GM21390 (cell line): ENCODE measurements around the gene CELF2.

Experiments
- ATAC-seq: cut with Tn5 transposase; IDR thresholded peaks from one replicate; pipeline ENCODE4 v1.9.1; 2021; ENCODE audit not compliant: unreplicated experiment

CELF2 gene

DNA sequence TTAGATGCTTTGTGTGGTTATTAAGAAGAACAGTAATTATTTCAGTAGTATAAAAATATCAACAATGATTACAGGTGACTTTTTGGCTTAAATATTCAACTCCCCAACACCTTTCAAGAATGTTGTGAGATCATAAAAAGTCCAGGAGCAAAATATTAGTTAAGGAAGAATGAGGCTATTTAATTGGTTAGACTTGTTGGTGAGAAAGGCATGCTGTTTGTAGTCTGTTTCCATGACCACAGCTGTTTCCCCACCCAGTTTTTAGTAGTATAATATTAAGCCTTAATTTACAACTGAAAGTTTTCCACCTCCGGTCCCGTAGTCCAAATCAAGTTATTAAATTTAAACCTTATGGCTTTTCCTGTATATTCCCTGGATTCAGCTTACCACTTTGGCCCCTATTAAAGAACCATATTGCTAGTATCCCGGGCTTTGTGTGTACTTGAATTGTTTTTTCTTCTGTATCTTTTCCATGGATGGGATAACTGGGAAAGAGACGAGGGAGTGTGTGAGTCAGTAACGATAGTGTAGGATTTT, 133.3 kb downstream of the CELF2 start:
- ATAC-seq: no peak

- no peak for ATAC-seq
These were observed 135.1 kb downstream of the CELF2 start for GRCh38 chr10:11152801-11153200.

DNA sequence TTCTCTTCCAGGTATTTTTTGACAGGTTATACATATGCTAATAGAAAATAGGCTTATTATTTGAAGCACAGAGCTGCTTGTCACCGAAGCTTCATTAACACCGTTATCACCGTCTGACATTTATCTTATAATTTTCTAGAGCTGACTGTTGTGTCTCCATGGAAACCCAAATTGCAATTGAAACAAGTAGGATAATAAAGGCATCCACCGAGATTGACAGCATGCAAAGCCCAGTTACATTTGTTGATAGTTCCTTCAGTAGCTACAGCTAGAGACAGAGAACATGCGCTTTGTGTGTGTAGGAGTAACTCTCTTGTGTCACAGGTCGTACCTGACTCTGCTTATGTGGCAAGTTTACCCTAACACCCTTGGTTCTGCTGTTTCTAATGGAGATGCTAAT, 135.6 kb downstream of the CELF2 start:
- no peak for ATAC-seq

GRCh38 chr10:11153766-11154165, 136.1 kb downstream of the CELF2 start:
- ATAC-seq: no peak

- peak; percentile 44 for ATAC-seq
These were observed 136.7 kb downstream of the CELF2 start for GRCh38 chr10:11154333-11154732.

GRCh38 chr10:11154849-11155498, 137.3 kb downstream of the CELF2 start:
- ATAC-seq: no peak

- no peak for ATAC-seq
These were observed 138.8 kb downstream of the CELF2 start for GRCh38 chr10:11156480-11156879.

GRCh38 chr10:11157292-11158076, 139.8 kb downstream of the CELF2 start:
- ATAC-seq: peak; percentile 49

- no peak for ATAC-seq
These were observed 140.4 kb downstream of the CELF2 start for GRCh38 chr10:11158080-11158479.

- no peak for ATAC-seq
These were observed 142.0 kb downstream of the CELF2 start for GRCh38 chr10:11159543-11160215.

DNA sequence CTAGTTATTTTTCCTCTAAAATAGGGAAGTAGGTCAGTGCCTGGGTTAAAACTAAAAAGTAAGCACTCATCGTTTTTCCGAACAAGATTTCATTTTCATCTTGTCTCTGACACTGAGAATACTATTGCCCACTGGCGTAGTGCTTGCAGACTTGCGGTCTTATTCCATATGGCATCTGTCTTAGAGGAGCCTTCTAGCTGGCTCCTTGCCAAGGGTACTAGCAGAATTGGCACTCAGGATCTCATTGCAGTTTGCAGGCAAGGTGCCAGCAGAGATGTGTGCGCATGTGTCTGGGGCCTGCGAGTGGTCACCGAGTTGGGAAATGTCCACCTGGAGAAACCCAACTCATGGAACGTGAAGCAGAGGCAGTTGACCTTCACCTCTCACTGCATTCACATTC, 143.4 kb downstream of the CELF2 start:
- no peak for ATAC-seq

DNA sequence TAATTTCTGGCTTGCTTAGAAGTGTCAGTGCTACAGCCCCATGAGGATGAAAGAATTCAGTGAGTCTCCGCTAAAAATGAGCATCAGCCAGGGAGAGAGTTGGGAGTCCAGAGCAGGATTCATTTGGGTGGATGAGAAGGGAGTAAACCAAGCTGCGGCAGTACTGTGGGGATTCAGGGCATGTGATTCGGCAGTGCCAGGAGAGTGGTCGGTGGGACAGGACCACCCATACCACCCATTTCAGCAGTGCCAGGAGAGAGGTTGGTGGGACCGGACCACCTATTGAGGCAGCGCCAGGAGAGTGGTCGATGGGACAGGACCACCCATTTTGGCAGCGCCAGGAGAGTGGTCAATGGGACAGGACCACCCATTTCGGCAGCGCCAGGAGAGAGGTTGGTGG, 144.2 kb downstream of the CELF2 start:
- ATAC-seq: no peak

GRCh38 chr10:11162828-11163599, 145.3 kb downstream of the CELF2 start:
- ATAC-seq: peak; percentile 69

- ATAC-seq: no peak
These were observed 146.3 kb downstream of the CELF2 start for GRCh38 chr10:11163780-11164550.

GRCh38 chr10:11164551-11164802, 146.8 kb downstream of the CELF2 start:
- ATAC-seq: no peak

DNA sequence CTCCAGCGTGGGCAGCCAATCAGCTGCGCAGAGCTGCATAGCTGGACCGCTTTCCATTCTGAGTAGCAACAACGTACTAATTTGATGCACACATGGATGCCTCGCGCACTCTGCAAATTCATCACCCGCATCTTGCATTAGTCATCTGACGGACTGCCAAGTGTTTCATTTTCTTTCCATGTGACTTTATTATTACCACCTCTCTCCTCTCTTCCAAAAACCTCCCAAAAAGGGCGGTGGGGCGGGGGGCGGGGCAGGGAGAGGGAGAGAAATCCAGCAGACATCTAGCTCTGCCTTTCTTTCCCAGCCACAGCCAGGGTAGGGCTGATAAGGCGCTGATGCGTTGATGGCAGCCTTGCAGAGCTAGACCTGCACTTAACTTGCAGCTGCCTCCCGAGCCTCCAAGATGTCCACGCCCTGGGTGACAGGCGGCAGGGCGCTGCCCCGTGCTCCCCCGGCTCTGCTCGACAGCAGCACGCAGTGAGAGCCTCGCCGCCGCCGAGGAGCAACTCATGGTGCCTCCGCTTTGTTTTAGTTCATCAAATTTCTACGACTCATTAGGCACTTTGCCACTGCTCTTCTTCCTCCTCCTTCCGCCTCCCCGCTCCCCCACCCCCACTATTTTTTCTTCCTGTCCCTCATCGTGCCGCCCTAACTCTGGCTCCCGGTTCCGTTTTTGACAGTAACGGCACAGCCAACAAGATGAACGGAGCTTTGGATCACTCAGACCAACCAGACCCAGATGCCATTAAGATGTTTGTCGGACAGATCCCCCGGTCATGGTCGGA, 147.3 kb downstream of the CELF2 start:
- peak; percentile 18 for ATAC-seq

GRCh38 chr10:11165591-11166543, 148.2 kb downstream of the CELF2 start:
- ATAC-seq: peak; percentile 54

DNA sequence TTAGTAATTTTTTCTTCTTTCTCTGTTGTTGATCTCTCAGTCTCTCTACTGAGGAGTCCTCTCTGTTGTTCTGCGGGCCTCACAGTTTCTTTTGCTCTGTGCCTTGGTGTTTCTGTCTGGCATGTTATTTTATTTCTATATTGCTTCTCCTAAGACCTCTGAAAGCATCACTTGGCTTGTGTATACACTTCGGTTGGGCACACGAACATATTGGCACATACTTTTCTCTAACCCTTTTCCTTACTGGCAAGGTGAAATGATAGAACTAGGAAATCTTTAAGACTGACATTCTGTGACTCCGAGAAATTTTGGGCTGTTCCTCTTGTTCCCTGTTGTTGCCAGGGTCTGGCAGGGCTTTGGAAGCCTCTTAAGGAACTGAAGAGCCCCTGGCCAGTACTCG, 148.9 kb downstream of the CELF2 start:
- no peak for ATAC-seq
